Sigmoid colon (tissue), 4 donors: ENCODE results near the gene CACNG7.

Experiments
- EP300 ChIP-seq, 4 donors: sonication (generic); formaldehyde crosslinking; IDR thresholded peaks; one replicate each; pipeline ENCODE4 v1.6.1; 2017; ENCODE audit warnings: antibody characterized with exemption in 4 of 4
- POLR2AphosphoS5 ChIP-seq, 4 donors: sonication (generic); formaldehyde crosslinking; IDR thresholded peaks; one replicate each; pipeline ENCODE4 v1.6.1; 2017; ENCODE audit warnings: antibody characterized with exemption in 4 of 4
- TF ChIP-seq, protein P1 (sequence below), 4 experiments: fragments of 450-650 bp in 3 of 4; fragments of 200-600 bp in 1 of 4; IDR thresholded peaks; one replicate each; pipeline ENCODE4 v1.5.1; 2016 to 2019; ENCODE audit warnings: antibody characterized with exemption in 4 of 4, mild to moderate bottlenecking in 3 of 4, moderate library complexity in 2 of 4

DNA sequence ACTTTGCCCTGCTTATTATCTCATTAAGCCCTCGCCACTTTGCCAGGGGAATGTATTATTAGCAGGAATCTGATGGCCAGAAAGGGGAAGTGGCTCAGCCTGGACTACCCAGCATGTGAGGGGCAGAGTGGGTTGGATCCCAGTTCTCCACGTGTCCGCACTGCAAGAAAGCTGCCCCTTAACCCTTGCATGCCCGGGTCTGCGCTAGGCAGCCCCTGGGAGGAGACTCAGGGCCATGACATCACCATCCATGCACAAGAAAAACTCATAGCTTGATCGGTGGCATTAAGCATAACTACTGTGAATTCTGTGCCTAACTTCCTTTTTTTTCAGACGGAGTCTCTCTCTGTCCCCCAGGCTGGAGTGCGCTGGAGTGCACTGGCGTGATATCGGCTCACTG is 62.6 kb downstream of the CACNG7 start:
- TF ChIP-seq, protein P1, sequence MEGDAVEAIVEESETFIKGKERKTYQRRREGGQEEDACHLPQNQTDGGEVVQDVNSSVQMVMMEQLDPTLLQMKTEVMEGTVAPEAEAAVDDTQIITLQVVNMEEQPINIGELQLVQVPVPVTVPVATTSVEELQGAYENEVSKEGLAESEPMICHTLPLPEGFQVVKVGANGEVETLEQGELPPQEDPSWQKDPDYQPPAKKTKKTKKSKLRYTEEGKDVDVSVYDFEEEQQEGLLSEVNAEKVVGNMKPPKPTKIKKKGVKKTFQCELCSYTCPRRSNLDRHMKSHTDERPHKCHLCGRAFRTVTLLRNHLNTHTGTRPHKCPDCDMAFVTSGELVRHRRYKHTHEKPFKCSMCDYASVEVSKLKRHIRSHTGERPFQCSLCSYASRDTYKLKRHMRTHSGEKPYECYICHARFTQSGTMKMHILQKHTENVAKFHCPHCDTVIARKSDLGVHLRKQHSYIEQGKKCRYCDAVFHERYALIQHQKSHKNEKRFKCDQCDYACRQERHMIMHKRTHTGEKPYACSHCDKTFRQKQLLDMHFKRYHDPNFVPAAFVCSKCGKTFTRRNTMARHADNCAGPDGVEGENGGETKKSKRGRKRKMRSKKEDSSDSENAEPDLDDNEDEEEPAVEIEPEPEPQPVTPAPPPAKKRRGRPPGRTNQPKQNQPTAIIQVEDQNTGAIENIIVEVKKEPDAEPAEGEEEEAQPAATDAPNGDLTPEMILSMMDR (IDR thresholded peaks at IDR 0.05) = no peak
- no peak for TF ChIP-seq POLR2AphosphoS5 (IDR thresholded peaks at IDR 0.05)
- no peak for TF ChIP-seq EP300 (IDR thresholded peaks at IDR 0.05)
